ENCODE measurements around the gene SDK2.

DNA sequence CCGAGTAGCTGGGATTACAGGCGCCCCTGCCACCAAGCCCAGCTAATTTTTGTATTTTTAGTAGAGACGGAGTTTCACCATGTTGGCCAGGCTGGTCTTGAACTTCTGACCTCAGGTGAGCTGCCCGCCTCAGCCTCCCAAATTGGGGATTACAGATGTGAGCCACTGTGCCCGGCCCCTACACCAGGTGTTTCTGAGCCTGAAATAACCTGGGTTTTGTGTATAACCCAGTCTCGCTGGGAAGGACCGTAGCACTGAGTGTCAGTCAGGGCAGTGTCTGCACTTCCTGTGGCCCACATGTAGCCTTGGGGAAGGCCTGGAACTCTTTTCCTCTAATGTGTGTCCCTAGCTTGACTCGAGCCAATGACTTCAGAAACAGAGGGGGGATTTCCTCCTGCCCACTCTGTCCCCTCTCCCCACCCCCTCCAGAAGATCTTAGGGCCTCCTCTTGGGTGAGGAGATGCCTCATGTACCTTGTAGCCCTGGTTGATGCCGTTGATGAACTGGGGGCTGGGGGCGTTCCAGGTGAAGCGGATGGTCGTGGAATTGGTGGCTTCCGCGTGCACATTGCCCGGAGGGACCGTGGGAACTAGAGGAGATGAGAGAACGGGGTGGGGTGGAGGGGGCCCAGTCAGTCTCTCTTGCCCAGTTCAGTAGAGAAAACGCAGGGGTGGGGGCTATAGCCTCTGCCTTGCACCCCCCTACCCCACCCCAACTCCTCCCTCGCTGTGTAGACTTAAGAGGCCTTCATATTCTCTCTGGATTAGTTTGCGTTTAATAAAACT is 229.9 kb downstream of the SDK2 start:
- TF ChIP-seq, protein P1, sequence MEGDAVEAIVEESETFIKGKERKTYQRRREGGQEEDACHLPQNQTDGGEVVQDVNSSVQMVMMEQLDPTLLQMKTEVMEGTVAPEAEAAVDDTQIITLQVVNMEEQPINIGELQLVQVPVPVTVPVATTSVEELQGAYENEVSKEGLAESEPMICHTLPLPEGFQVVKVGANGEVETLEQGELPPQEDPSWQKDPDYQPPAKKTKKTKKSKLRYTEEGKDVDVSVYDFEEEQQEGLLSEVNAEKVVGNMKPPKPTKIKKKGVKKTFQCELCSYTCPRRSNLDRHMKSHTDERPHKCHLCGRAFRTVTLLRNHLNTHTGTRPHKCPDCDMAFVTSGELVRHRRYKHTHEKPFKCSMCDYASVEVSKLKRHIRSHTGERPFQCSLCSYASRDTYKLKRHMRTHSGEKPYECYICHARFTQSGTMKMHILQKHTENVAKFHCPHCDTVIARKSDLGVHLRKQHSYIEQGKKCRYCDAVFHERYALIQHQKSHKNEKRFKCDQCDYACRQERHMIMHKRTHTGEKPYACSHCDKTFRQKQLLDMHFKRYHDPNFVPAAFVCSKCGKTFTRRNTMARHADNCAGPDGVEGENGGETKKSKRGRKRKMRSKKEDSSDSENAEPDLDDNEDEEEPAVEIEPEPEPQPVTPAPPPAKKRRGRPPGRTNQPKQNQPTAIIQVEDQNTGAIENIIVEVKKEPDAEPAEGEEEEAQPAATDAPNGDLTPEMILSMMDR (IDR thresholded peaks at IDR 0.05): no peak
- no peak for TF ChIP-seq POLR2A (IDR thresholded peaks at IDR 0.05)
